HEK293 (cell line): ENCODE measurements around the gene CDC42EP5.

ENCODE experiments used
- CTCF ChIA-PET: fragments of 350-600 bp; formaldehyde crosslinking; extraction: SDS; loops from one replicate; lab custom pipeline; 2021; ENCODE audit warnings: antibody characterized with exemption; lab: Yijun Ruan, JAX
- POLR2A ChIA-PET: fragments of 300-600 bp; formaldehyde crosslinking; extraction: SDS; loops from one replicate; lab custom pipeline; 2020; ENCODE audit warnings: antibody characterized with exemption, inconsistent platforms; lab: Yijun Ruan, JAX
- H3K27ac ChIP-seq: fragments of 200-500 bp; sonication (Bioruptor generic); 2 replicates; pipeline ENCODE4 v1.5.1; 2014; ENCODE audit warnings: low read depth, low read length, control low read depth, inconsistent platforms; ENCODE audit errors: extremely low read depth
- H3K36me3 ChIP-seq, 2 experiments: fragments of 200-500 bp in 1 of 2; sonication (Bioruptor generic) in 1 of 2; 1 replicate in 1 of 2; 2 replicates in 1 of 2; pipeline ENCODE4 v1.5.1; 2014 to 2017; ENCODE audit warnings: inconsistent platforms in 2 of 2, low read length in 2 of 2; ENCODE audit not compliant: control insufficient read depth in 2 of 2, insufficient read depth in 1 of 2
- H3K4me1 ChIP-seq: fragments of 200-500 bp; sonication (Bioruptor generic); 2 replicates; pipeline ENCODE4 v1.5.1; 2014; ENCODE audit warnings: mild to moderate bottlenecking, low read length, inconsistent platforms; ENCODE audit not compliant: control insufficient read depth, insufficient read depth
- H3K4me3 ChIP-seq: 2 replicates; pipeline ENCODE4 v1.5.1; 2011; ENCODE audit warnings: low read depth, mild to moderate bottlenecking, control low read depth, low read length, moderate library complexity
- H3K9me3 ChIP-seq: fragments of 200-500 bp; sonication (Bioruptor generic); 2 replicates; pipeline ENCODE4 v1.5.1; 2014; ENCODE audit warnings: low read depth, low read length, inconsistent platforms; ENCODE audit not compliant: control insufficient read depth, insufficient read depth
- EGR2 ChIP-seq: fragments of 450-650 bp; formaldehyde crosslinking; IDR thresholded peaks from 2 replicates; pipeline ENCODE4 v1.5.1; 2016; ENCODE audit warnings: low read depth, missing biosample characterization, missing genetic modification characterization
- HOXC10 ChIP-seq: sonication (generic); formaldehyde crosslinking; IDR thresholded peaks from 2 replicates; pipeline ENCODE4 v1.8.1; 2023; ENCODE audit warnings: mild to moderate bottlenecking, missing genetic modification reagents
- KLF8 ChIP-seq: fragments of 450-650 bp; formaldehyde crosslinking; IDR thresholded peaks from 2 replicates; pipeline ENCODE4 v1.5.1; 2016; ENCODE audit warnings: missing biosample characterization, missing genetic modification characterization
- ZBTB8A ChIP-seq: fragments of 450-650 bp; formaldehyde crosslinking; IDR thresholded peaks from 2 replicates; pipeline ENCODE4 v1.5.1; 2016; ENCODE audit warnings: missing biosample characterization, missing genetic modification characterization
- ZNF114 ChIP-seq: fragments of 450-650 bp; formaldehyde crosslinking; IDR thresholded peaks from 2 replicates; pipeline ENCODE4 v1.5.0; 2017; ENCODE audit warnings: missing biosample characterization, missing genetic modification characterization
- ZNF138 ChIP-seq: fragments of 450-650 bp; formaldehyde crosslinking; IDR thresholded peaks from 2 replicates; pipeline ENCODE4 v1.5.1; 2016; ENCODE audit warnings: missing biosample characterization, missing genetic modification characterization, borderline replicate concordance
- ZNF19 ChIP-seq: fragments of 450-650 bp; formaldehyde crosslinking; IDR thresholded peaks from 2 replicates; pipeline ENCODE4; 2016; ENCODE audit warnings: missing biosample characterization, missing genetic modification characterization, low read depth
- ZNF211 ChIP-seq: fragments of 450-650 bp; formaldehyde crosslinking; IDR thresholded peaks from 2 replicates; pipeline ENCODE4 v1.5.1; 2016; ENCODE audit warnings: low read depth, missing biosample characterization, missing genetic modification characterization
- ZNF391 ChIP-seq: fragments of 450-650 bp; formaldehyde crosslinking; IDR thresholded peaks from 2 replicates; pipeline ENCODE4 v1.5.1; 2016; ENCODE audit warnings: low read depth, missing biosample characterization, missing genetic modification characterization, borderline replicate concordance
- ZNF473 ChIP-seq: fragments of 450-650 bp; formaldehyde crosslinking; IDR thresholded peaks from 2 replicates; pipeline ENCODE4 v1.5.1; 2017; ENCODE audit warnings: missing biosample characterization, missing genetic modification characterization
- ZNF48 ChIP-seq: fragments of 450-650 bp; formaldehyde crosslinking; IDR thresholded peaks from 2 replicates; pipeline ENCODE4 v1.5.1; 2016; ENCODE audit warnings: missing biosample characterization, missing genetic modification characterization
- ZNF501 ChIP-seq: fragments of 450-650 bp; formaldehyde crosslinking; IDR thresholded peaks from 2 replicates; pipeline ENCODE4 v1.5.1; 2016; ENCODE audit warnings: missing biosample characterization, missing genetic modification characterization
- ZNF521 ChIP-seq: fragments of 450-650 bp; formaldehyde crosslinking; IDR thresholded peaks from 2 replicates; pipeline ENCODE4 v1.5.1; 2017; ENCODE audit warnings: missing biosample characterization, mild to moderate bottlenecking, missing genetic modification characterization
- ZNF529 ChIP-seq: fragments of 450-650 bp; formaldehyde crosslinking; IDR thresholded peaks from 2 replicates; pipeline ENCODE4 v1.5.1; 2017; ENCODE audit warnings: missing genetic modification characterization, missing biosample characterization; ENCODE audit not compliant: insufficient replicate concordance
- ZNF549 ChIP-seq: fragments of 450-650 bp; IDR thresholded peaks from 2 replicates; pipeline ENCODE4 v1.5.1; 2018; ENCODE audit warnings: missing biosample characterization, missing genetic modification characterization, mild to moderate bottlenecking, inconsistent platforms, moderate library complexity
- ZNF561 ChIP-seq: fragments of 450-650 bp; IDR thresholded peaks from 2 replicates; pipeline ENCODE4 v1.5.1; 2018; ENCODE audit warnings: missing biosample characterization, missing genetic modification characterization, borderline replicate concordance
- ZNF654 ChIP-seq: fragments of 450-650 bp; formaldehyde crosslinking; IDR thresholded peaks from 2 replicates; pipeline ENCODE4 v1.5.1; 2016; ENCODE audit warnings: low read depth, missing biosample characterization, missing genetic modification characterization
- TF ChIP-seq, protein P1 (sequence below): fragments of 450-650 bp; formaldehyde crosslinking; IDR thresholded peaks from 2 replicates; pipeline ENCODE4 v1.5.1; 2017; ENCODE audit warnings: missing biosample characterization, missing genetic modification characterization
- TF ChIP-seq, protein P2 (sequence below): fragments of 450-650 bp; formaldehyde crosslinking; IDR thresholded peaks from 2 replicates; pipeline ENCODE4 v1.5.1; 2016; ENCODE audit warnings: missing biosample characterization, missing genetic modification characterization
- TF ChIP-seq, protein P3 (sequence below): fragments of 450-650 bp; IDR thresholded peaks from 2 replicates; pipeline ENCODE4 v1.5.1; 2018; ENCODE audit warnings: missing biosample characterization, mild to moderate bottlenecking, missing genetic modification characterization

CDC42EP5 gene

DNA sequence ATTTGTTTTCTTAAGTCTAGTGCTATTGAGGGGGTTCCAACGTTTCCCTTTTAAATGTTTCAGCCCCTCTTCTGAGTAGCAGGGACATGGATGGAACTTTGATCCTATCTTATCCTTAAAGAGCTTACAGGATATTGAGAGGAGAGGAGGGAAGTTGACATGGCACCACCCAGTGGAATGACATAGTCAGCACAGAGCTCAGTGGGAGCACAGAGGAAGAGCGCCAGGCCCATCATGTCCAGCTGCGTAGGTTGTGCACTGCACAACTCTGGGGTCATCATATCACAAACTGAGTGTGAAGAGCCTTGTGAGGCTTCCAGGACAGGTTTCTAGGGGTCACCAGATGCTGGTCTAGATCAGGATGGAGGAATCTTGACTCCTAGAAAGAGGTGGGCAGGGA is 4.6 kb upstream of the CDC42EP5 start:
- ChIA-PET CTCF (interaction anchor here (0.7 to 6.5 kb wide), 16 partner anchors 8 to 764 kb away, joined by 3 to 65 read pairs (median 4); no protein-coding TSS in a partner anchor), POLR2A (interaction anchor here (1.4 kb wide), 1 partner anchor 29 kb away, joined by 6 read pairs; the partner anchor contains the start of gene LENG8)
- Histone ChIP-seq H3K9me3 (no peaks in the 10 kb centered on the region), H3K36me3 (no peaks in the 10 kb centered on the region), H3K27ac (no peak overlapping the region), H3K4me1 (0 out of 2 replicates have a peak, but pooled peaks cover 4% of the 10 kb centered on the region), H3K4me3 (no peak overlapping the region)
- TF ChIP-seq ZNF48 (tag by site-specific recombination) (no peak), ZNF138 (tag by site-specific recombination) (no peak), ZNF549 (tag by site-specific recombination) (no peak), ZNF654 (tag by site-specific recombination) (0 out of 2 replicates have a peak, but pooled peaks have one; percentile 4)

DNA sequence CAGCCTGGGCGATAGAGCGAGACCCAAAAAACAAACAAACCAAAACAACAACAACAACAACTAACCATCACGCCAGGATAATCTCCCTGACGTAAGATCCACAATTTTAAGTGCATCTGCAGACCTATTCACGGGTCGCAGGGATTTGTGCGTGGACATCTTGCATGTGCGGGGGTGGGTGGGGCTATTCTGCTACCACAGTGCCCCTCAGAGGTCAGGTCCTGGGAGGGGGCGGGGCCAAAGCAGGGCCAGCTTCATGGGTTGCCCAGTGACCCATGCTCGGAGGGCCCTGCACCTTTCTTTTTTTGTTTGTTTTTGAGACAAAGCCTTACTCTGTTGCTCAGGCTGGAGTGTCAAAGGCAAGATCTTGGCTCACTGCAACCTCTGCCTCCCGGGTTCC is 2.6 kb upstream of the CDC42EP5 start:
- TF ChIP-seq HOXC10 = no peak
- no peak for TF ChIP-seq ZNF521 (tag by site-specific recombination)
- no peak for TF ChIP-seq ZBTB8A (tag by site-specific recombination)
- TF ChIP-seq ZNF19 (tag by site-specific recombination) = no peak
- no peak for TF ChIP-seq ZNF211 (tag by site-specific recombination)
- no peak for TF ChIP-seq ZNF501 (tag by site-specific recombination)
- TF ChIP-seq ZNF561 = no peak
- TF ChIP-seq ZNF529 = no peak
- TF ChIP-seq, protein P1, sequence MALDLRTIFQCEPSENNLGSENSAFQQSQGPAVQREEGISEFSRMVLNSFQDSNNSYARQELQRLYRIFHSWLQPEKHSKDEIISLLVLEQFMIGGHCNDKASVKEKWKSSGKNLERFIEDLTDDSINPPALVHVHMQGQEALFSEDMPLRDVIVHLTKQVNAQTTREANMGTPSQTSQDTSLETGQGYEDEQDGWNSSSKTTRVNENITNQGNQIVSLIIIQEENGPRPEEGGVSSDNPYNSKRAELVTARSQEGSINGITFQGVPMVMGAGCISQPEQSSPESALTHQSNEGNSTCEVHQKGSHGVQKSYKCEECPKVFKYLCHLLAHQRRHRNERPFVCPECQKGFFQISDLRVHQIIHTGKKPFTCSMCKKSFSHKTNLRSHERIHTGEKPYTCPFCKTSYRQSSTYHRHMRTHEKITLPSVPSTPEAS (tag by site-specific recombination) = no peak
- no peak for TF ChIP-seq EGR2 (tag by site-specific recombination)
- TF ChIP-seq, protein P2, sequence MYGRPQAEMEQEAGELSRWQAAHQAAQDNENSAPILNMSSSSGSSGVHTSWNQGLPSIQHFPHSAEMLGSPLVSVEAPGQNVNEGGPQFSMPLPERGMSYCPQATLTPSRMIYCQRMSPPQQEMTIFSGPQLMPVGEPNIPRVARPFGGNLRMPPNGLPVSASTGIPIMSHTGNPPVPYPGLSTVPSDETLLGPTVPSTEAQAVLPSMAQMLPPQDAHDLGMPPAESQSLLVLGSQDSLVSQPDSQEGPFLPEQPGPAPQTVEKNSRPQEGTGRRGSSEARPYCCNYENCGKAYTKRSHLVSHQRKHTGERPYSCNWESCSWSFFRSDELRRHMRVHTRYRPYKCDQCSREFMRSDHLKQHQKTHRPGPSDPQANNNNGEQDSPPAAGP (tag by site-specific recombination) = no peak
- no peak for TF ChIP-seq ZNF473 (tag by site-specific recombination)
- no peak for TF ChIP-seq ZNF391 (tag by site-specific recombination)
- TF ChIP-seq, protein P3, sequence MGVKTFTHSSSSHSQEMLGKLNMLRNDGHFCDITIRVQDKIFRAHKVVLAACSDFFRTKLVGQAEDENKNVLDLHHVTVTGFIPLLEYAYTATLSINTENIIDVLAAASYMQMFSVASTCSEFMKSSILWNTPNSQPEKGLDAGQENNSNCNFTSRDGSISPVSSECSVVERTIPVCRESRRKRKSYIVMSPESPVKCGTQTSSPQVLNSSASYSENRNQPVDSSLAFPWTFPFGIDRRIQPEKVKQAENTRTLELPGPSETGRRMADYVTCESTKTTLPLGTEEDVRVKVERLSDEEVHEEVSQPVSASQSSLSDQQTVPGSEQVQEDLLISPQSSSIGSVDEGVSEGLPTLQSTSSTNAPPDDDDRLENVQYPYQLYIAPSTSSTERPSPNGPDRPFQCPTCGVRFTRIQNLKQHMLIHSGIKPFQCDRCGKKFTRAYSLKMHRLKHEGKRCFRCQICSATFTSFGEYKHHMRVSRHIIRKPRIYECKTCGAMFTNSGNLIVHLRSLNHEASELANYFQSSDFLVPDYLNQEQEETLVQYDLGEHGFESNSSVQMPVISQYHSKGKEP (tag by site-specific recombination) = no peak
- TF ChIP-seq ZNF114 (tag by site-specific recombination) = no peak
- TF ChIP-seq KLF8 = no peak
- POLR2A ChIA-PET = interaction anchor here (1.3 kb wide), 1 partner anchor 27 kb away, joined by 3 read pairs; the partner anchor contains the start of gene LENG8
- no peaks in the 10 kb centered on the region for H3K9me3 ChIP-seq
- CTCF ChIA-PET = interaction anchor here (0.7 kb wide), 1 partner anchor 460 kb away, joined by 3 read pairs; no protein-coding TSS in a partner anchor
- no peaks in the 10 kb centered on the region for H3K36me3 ChIP-seq
- 0 out of 2 replicates have a peak, but pooled peaks cover 4% of the 10 kb centered on the region for H3K4me1 ChIP-seq
- no peak overlapping the region for H3K4me3 ChIP-seq
- H3K27ac ChIP-seq = no peak overlapping the region
